ENCODE data around the gene KIF6.
"Not testable (repeated sequence)": the region's sequence is repeated elsewhere in the genome, so short reads cannot be mapped to it uniquely, and the experiment has no call there.

The KIF6 gene, protein sequence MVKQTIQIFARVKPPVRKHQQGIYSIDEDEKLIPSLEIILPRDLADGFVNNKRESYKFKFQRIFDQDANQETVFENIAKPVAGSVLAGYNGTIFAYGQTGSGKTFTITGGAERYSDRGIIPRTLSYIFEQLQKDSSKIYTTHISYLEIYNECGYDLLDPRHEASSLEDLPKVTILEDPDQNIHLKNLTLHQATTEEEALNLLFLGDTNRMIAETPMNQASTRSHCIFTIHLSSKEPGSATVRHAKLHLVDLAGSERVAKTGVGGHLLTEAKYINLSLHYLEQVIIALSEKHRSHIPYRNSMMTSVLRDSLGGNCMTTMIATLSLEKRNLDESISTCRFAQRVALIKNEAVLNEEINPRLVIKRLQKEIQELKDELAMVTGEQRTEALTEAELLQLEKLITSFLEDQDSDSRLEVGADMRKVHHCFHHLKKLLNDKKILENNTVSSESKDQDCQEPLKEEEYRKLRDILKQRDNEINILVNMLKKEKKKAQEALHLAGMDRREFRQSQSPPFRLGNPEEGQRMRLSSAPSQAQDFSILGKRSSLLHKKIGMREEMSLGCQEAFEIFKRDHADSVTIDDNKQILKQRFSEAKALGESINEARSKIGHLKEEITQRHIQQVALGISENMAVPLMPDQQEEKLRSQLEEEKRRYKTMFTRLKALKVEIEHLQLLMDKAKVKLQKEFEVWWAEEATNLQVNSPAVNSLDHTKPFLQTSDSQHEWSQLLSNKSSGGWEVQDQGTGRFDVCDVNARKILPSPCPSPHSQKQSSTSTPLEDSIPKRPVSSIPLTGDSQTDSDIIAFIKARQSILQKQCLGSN

DNA sequence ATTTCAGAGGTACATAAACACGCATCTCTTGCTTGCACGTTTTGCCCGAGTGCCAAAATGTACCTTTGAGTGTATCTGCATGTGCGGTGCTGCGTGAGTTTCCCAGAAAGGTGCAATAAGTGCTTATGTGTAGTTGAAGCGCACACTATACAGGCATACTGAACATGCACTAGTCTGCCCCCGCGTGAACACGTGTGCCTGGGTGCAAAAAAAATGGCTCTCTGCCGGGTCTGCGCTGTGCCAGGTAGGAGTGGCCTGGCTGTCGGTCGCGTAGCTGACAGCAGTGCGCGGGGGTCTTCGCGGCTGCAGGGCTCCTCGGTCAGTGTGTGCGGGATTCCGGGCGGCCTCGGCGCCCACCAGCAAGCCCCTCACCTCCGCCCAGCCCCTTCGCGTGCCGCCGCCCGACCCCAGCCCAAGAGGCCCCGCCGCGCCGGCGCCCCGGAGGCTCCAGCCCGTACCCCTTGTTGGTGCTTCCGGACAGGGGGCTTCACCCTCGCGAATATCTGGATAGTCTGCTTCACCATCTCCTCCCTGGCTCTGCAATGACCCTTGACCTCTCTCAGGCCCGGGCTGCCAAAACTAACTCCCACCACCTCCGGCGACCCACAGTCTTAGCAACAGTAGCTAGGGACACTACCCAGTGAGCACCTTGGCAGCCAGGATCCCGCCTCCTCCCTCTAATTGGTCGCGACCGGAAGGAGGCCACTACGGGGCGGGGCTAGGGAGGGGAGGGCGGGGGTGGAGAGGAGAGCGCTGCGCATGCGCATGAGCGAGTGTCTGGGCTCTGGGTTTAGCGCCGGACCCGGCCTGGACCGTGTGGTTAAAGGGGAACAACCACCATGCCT, at the start of gene KIF6:
Gene KIF6 (minus strand): TSS at position 622 of the 845 bp plus-strand sequence. CDS start 98 bp downstream, at position 524.
- peak; percentile 91 for DNase-seq

DNA sequence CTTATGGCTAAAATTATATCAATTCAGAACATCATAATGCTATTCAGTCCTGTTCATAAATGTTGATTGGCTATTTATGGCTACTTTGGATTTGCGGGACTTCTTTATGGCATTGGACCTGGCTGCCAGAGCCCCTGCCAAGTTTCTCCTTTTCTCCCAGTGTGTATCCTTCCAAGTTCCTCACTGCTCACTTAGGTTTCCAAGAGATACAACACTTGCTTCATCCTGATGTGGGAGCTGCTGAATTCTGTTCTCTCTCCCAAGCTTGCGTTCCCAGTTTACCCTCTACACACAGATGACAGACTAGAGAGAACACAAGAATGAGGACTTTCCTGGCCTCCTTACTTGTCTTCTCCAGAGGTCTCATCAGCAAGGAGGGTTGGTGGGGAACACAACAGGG, 48.6 kb upstream of the KIF6 start:
- DNase-seq, result no peak

DNA sequence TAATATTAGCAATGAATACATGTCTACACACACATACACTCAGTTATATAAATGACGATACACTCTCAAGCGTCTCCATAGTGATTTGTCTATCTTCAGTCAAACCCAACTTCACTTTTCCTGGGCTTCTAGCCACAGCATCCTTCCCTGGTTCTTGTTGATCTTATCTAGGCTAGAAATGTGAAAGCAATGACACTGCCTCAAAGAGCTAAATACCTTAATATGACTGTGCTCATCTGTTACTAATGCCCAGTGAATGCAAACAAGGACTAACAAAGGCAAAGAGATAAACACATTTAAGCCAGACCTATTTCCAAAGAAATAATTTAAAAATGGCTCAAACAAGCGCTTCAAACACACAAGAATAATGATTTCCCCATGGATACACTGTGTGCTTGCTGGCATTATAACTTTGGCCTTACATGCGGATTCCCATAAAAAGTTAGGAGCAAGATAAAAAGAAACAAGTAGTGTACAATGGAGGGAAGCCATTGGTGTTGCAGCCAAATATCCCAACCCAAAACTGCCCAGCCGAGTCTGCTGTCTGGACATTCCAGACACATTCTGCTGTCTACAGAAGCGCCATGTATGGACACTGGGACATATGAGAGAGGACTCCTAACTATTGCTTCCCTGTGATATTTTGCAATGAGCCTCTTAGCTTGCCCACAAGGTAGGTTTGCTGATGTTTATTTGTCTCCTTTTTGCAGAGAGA, 47.5 kb upstream of the KIF6 start:
- DNase-seq, result no peak

DNA sequence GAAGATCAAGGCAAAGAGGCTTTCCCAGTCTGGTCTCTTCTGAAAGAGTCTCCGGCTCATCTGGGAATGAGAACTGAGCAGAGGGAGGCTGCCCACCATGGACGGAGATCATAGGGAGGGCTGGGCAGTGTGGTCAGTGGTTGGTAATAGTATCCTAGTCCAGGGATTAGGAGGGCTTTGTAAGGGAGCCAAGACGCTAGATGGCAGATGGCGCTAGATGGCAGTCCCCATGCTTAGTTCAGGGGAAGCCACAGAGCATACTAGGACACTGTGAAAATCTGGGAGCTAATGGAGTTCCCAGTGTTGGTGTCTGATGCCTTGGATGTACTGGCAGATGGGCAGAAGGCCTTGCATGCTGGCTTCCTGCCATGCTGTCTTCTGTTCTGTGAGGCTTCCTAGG, 45.2 kb upstream of the KIF6 start:
- no peak for DNase-seq

DNA sequence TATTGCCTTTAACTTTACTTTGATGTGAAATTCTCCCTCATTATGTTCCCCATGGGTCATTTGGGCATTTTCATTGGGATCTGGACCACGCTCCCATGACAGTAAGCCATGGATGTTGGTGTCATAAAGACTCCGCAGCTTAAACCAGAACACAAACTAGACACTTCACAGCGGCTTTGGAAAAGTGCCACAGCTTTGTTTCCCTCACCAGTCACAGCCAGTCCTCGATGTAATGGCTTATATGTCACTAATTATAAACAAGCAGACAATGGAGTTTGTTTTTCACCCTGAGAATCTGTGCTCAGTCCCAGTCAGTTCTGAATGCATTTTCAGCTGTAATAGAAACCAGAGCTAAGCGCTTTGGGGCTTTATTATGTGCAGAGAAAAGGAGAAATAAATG, 43.8 kb upstream of the KIF6 start:
- no peak for DNase-seq

DNA sequence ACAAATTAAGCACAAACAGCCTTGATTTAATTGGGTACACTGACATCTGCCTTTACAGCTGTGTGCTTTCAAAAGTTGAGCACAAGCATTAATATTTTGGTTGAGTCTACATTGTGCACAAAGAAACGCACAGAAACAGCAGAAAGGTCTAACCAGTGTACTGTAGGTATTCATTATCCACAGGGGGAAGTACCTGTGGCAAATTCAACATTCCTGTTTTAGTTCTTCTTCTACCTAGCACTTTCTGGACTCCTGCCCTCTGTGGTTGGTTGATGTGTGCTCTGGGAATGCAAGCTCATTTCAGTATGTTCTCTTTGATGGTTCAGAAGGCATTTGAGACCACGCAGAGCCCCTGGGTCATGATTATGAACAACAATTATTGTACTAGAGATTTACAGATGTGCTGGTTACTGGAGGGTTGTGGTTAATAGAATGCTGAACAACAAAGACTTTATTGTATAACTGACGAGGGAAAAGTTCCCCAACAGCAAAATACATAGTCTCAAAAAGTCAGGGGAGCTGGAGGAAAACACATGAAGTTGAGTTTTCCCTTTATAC, 40.4 kb upstream of the KIF6 start:
- DNase-seq, result no peak

DNA sequence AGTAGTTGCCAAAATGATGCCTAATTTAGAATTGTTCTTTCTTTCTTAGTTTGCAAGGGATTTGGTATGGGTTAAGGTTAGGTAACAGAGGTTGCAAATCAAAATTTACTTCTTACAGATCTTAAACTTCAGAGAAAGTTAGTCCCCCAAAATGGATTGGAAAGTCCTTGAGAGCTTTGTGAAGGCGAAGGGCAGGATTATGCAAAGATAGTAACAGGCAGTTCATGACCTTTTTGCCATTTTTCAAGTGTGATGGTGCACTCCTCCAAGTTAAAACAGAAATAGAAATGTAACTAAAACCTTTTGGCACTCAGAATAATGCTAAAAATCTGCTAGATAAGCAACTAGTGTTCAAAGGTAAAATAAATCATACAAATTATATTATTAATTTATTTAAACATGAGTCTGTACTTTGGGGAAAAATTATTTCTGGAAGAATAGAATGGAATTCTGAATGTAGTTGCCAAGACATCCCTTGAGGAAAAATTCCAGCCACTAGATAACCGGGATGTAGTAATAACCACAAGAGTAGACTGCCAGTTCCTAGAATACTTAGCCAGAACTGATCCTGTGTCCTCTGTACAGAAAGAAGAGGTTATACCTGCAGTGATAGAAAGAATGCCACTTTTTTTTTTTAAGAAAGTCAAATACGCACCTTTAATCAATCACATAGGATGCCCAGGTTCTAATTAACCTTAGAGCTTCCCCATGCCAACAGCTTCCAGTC, 35.2 kb upstream of the KIF6 start:
- DNase-seq, result no peak

DNA sequence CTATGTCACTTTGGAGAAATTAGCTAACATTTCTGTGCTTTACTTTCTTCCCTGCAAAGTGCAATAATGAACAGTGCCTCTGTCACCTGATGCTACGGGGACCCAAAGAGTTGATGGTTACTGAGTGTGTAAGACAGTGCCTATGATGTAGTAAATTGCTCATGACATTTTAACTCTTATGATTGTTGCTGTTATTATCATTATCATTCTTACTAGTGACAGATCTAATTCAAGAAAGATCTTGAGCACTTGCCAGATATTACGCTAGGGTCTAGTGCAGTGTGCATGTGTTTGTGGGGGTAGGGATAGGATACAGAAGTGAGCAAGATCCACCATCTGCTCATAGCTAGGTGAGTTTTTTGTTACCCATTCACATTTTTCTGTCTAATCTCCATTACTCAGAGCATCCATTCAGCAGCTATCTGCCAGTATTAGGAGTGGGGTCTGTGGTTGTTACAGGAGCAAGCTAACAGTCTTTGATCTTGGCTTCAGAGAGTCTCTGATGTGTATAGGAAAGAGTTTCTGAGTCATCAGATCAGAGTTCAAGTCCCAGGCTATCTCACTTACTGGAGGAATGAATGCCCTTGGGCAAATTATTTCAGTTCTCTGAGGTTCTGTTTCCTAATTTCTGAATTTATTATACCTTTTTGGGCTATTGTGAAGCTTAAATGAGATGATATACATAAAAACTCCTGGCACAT, 33.8 kb upstream of the KIF6 start:
- DNase-seq, result no peak

DNA sequence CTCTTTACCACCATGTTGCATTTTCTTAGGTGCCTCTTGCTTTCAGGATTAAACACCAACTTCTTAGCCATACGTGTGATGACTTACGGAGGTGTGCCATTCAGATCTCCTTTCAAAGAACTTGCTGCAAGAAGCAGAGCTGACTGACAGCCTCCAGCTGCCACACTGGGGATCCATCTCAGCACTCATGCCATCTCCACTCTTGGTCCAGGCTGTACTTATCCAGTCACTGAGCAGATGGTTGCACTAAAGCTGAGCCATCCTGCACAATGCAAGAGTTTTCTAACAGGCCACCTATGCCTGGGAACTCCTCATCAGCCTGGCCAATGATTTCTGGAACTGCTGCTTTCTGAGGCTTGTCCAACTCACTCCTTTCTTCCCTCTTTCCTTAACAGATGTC, 31.4 kb upstream of the KIF6 start:
- no peak for DNase-seq

DNA sequence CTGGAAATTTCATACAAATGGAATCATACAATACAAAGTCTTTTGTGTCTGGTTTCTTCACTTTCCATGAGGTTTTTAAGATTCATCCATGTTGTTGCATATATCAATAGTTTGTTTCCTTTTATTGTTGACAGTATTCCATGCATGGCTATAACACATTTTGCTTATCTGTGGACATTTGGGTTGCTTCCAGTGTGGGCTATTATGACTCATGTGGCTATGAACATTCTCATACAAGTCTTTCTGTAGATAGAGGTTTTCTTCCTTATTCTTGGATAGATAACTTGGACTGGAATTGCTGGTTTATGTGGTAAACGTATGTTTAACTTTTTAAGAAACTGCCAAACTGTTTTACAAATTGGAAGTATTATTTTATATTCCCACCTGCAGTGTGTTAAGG, 30.0 kb upstream of the KIF6 start:
- no peak for DNase-seq

DNA sequence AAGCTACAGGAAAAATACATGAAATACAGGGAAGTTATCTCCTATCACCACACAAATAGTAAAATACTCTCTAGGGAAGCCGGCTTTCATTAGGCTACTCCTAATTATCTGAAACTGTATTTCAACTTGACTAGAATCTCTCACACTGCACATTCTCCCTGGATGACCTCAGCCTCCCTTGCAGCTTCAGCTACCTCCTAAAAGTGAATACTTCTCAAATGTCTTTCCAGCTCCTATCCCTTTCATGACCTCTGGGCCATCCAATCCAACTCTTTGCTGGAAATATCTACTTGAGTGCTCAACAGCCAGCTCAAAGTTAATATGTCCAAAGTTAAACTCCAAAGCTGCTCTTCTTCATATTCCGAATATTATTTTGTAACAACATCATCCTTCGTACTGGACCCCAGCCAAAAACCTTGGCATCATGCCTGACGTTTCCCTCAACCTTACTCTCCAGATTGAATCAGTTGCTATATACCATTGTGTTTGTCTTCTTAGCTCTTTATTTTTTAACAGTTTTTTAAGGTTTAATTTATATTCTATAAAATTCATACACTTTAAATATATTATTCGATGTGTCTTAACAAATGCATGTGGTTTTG, 29.4 kb upstream of the KIF6 start:
- DNase-seq, result no peak

DNA sequence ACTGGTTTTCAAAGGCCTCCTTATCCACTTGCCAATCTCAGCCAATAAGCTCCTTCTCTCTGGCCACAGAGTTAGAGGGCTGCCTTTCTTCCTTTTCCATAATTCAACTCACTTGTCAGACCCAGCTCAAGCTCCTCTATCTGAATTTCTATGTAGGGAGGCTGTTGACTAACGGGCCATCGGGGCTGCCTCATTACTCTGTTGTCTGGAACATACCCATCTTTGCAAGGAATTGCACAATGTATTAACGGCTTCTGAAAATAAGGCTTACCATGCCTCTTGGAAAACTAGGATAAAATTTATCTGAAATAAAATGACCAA, 28.5 kb upstream of the KIF6 start:
- no peak for DNase-seq

DNA sequence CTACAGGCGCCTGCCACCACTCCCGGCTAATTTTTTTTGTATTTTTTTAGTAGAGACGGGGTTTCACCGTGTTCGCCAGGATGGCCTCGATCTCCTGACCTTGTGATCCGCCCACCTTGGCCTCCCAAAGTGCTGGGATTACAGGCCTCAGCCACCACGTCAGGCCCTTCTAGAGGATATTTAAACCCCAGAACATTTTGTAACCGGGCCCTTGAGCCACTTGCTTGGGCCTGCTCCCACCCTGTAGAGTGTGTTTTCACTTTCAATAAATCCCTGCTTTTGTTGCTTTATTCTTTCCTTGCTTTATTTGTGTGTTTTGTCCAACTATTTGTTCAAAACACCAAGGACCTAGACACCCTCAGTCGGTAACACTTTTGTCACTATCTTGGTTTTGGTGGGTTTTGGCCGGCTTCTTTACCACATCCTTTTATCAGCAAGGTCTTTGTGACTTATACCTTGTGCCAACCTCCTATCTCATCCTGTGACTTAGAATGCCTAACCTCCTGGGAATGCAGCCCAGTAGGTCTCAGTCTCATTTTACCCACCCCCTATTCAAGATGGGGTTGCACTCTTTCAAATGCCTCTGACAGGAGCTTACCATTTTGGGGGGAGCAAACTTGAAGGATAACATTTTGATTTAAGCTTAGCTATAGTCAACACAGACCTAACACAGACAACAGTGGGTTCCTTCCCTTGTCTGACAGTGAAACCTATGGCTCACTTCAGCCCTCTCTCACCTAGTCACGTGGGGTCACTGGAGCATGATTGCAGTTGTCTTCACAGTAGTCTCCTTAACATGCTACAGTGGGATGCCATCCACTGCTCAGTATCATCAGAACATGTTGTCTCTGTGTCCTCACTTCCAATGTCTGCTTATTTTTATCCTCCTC, 27.9 kb upstream of the KIF6 start:
- no peak for DNase-seq

DNA sequence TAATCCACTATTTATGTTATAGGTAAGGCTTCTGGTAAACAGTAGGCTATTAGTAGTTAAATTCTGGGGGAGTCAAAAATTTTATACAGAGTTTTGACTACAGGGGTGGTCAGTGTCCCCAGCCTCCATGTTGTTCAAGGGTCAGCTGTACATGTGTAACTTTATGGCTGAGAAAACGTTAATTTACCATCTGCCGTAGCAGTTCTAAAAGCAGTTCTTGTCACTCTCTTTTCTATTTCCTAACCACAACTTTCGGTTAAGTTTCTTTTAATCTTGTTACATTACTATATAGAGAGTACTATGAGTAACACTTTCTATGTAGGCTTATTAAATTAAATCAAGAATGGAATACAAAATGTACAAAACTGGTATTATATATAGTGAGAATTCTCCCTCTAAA, 21.6 kb upstream of the KIF6 start:
- DNase-seq, result no peak

DNA sequence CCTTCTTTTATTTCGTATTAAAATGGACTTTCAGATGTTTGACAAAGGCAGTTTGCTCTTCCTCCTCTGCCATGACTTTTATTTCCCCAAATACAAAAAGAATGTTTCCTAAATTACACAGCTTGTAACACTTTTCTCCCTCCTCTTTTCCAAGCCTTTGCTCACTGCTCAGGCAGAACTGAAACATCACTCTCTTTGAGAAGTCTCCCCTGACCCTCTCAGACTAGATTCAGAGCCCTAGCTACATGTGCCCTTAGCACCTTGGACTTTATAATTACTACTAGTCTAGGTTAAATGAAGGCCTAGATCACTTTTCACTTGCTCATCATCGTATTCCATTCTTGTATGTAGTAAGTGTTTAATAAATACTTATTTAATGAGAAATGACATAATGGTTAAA, 8.5 kb upstream of the KIF6 start:
- no peak for DNase-seq

DNA sequence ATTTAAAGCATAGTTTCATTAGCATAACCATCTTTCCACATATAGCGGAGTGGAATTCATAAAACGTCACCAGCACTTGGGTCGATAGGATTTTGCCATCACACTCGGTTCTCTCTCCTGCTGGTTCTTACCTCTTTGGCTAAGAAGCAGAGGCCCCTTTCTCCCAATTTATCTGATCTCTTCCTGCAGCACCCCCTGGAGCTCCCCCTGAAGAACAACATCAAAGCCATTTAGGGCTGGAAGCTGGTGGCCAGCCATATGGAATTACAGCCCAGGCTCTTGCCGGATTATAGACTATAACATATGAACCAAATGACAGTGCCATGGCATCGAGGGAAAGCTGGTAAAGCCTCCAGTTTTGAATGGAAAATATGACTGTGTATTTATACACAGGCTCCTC, 6.4 kb upstream of the KIF6 start:
- DNase-seq, result no peak

DNA sequence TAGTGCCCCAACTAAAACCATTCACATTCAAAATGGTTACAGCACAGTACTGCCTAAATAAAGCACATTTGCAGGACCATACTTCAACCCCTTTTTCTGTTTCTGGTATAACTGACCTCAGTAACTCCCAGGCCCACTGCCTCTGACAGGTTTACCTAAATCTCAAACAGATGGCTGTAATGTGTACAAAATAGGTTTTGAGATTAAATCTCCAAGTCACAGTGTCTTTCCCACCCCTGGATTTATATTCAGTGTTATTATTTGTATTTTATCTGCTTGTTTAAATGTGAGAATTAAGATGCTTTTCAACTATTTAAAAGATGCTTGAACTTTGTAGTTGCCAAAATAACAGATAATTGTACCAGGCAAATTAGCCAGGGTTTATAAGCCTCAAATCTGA, 4.7 kb upstream of the KIF6 start:
- no peak for DNase-seq

DNA sequence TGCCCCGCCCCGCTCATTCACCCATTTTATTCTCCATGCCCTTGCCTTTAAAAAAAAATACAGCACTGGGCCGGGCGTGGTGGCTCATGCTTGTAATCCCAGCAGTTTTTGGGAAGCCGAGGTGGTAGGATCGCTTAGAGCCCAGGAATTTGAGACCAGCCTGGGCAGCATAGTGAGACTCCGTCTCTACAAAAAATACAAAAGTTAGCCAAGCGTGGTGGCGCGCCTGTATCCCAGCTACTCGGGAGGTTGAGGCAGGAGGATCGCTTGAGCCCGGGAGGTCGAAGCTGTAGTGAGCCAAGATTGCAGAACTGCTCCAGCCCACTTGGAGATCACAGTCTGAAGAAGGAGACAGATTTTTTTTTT, 407 bp upstream of the KIF6 start:
- no peak for DNase-seq

DNA sequence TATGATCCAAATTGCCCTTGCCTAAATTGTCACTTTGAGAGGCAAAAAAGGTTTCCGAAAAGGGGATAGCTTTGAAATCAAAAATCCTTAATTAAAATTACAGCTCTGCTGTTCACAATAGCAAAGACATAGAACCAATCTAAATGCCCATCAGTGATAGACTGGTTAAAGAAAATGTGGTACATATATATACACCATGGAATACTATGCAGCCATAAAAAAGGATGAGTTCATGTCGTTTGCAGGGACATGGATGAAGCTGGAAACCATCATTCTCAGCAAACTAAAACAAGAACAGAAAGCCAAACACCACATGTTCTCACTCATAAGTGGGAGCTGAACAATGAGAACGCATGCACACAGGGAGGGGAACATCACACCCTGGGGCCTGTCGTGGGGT, 1.9 kb downstream of the KIF6 start:
- not testable (repeated sequence) for DNase-seq

DNA sequence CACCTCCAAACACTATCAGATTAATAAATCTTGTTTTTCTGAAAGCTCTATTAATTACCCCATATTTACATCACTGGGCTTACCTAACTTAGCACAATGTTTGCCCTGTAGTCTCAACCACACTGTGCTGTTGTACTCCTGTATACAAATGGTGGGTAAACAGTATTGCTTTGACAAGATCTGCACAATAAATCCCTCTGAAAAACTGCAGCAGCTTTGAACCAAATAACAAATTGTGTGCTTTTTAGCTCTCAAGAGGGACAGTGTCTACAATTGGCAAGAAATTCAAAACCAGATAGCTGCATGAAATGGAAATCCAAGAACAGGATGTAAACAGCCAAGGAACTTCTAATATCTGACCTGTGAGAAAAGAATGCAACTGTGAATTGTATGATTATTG, 10.4 kb downstream of the KIF6 start:
- no peak for DNase-seq
